ENCODE results near the gene TNNI3K.

TNNI3K gene

GRCh38 chr1:74197657-74198552, 37.3 kb upstream of the TNNI3K start, which contains the start of the genes FPGT and LRRIQ3:
Gene FPGT (plus strand): TSS chr1:74198242. CDS start chr1:74198279, 37 bp downstream.
Gene LRRIQ3 (minus strand): TSS chr1:74198176. CDS start chr1:74183684, 14,492 bp downstream.
- H3K9ac ChIP-seq (ENCODE audit: low read length): peak within 1 kb of the TSS; percentile 81
- H3K27ac ChIP-seq (ENCODE audit: low read depth, low read length, poor library complexity, severe bottlenecking): peak within 1 kb of the TSS; percentile 49
- H3K36me3 ChIP-seq (ENCODE audit: insufficient read depth, low read length): no peaks in the 10 kb centered on the region; the same call in 1 of the 2 replicates

GRCh38 chr1:74199504-74199903, 35.7 kb upstream of the TNNI3K start:
- no peak overlapping the region for H3K4me3 ChIP-seq (ENCODE audit: low read depth, low read length, poor library complexity, severe bottlenecking)

More at GRCh38 chr1:74197657-74198552, 37.3 kb upstream of the TNNI3K start, which contains the start of the genes FPGT and LRRIQ3:
- Histone ChIP-seq H2AFZ (ENCODE audit: low read length) (peak within 1 kb of the TSS; percentile 94), H3K9me2 (ENCODE audit: low read depth, low read length) (no peaks in the 10 kb centered on the region), H3K4me2 (ENCODE audit: low read length) (peak within 1 kb of the TSS; percentile 81), H3K4me1 (ENCODE audit: insufficient read depth, low read length, severe bottlenecking) (peaks cover 18% of the 10 kb centered on the region), H3K4me3 (ENCODE audit: low read depth, low read length, poor library complexity, severe bottlenecking) (peak within 1 kb of the TSS; percentile 77), H3K79me2 (ENCODE audit: insufficient read depth, low read length) (no peaks in the 10 kb centered on the region), H3K27me3 (ENCODE audit: insufficient read depth, low read length) (no peaks in the 10 kb centered on the region), H3K9me3 (ENCODE audit: low read length) (no peaks in the 10 kb centered on the region), H3F3A (ENCODE audit: insufficient read depth, low read length) (no peaks in the 10 kb centered on the region), H4K20me1 (ENCODE audit: insufficient read depth, low read length) (no peaks in the 10 kb centered on the region)
- TF ChIP-seq, protein P1, sequence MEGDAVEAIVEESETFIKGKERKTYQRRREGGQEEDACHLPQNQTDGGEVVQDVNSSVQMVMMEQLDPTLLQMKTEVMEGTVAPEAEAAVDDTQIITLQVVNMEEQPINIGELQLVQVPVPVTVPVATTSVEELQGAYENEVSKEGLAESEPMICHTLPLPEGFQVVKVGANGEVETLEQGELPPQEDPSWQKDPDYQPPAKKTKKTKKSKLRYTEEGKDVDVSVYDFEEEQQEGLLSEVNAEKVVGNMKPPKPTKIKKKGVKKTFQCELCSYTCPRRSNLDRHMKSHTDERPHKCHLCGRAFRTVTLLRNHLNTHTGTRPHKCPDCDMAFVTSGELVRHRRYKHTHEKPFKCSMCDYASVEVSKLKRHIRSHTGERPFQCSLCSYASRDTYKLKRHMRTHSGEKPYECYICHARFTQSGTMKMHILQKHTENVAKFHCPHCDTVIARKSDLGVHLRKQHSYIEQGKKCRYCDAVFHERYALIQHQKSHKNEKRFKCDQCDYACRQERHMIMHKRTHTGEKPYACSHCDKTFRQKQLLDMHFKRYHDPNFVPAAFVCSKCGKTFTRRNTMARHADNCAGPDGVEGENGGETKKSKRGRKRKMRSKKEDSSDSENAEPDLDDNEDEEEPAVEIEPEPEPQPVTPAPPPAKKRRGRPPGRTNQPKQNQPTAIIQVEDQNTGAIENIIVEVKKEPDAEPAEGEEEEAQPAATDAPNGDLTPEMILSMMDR (IDR thresholded peaks at IDR 0.05; ENCODE audit: low read length): no peak
- no peak for TF ChIP-seq EZH2 (IDR thresholded peaks at IDR 0.05; ENCODE audit: borderline replicate concordance, low read length)

DNA sequence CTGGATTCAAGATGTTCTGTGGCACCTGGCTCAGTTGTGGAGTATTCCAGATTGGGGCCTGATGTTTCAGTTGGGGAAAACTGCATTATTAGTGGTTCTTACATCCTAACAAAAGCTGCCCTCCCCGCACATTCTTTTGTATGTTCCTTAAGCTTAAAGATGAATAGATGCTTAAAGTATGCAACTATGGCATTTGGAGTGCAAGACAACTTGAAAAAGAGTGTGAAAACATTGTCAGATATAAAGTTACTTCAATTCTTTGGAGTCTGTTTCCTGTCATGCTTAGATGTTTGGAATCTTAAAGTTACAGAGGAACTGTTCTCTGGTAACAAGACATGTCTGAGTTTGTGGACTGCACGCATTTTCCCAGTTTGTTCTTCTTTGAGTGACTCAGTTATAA, 29.9 kb upstream of the TNNI3K start:
- Histone ChIP-seq H3K9me3 (ENCODE audit: low read length) (no peaks in the 10 kb centered on the region), H3K27me3 (ENCODE audit: insufficient read depth, low read length) (no peaks in the 10 kb centered on the region), H3F3A (ENCODE audit: insufficient read depth, low read length) (no peaks in the 10 kb centered on the region), H3K9me2 (ENCODE audit: low read depth, low read length) (no peaks in the 10 kb centered on the region), H3K9ac (ENCODE audit: low read length) (no peak overlapping the region), H3K4me2 (ENCODE audit: low read length) (no peak overlapping the region), H3K4me3 (ENCODE audit: low read depth, low read length, poor library complexity, severe bottlenecking) (no peak overlapping the region), H3K79me2 (ENCODE audit: insufficient read depth, low read length) (no peaks in the 10 kb centered on the region), H4K20me1 (ENCODE audit: insufficient read depth, low read length) (no peaks in the 10 kb centered on the region), H3K36me3 (ENCODE audit: insufficient read depth, low read length) (no peaks in the 10 kb centered on the region; the same call in 1 of the 2 replicates), H2AFZ (ENCODE audit: low read length) (no peak overlapping the region), H3K27ac (ENCODE audit: low read depth, low read length, poor library complexity, severe bottlenecking) (no peak overlapping the region), H3K4me1 (ENCODE audit: insufficient read depth, low read length, severe bottlenecking) (no peaks in the 10 kb centered on the region)
- no peak for TF ChIP-seq EZH2 (IDR thresholded peaks at IDR 0.05; ENCODE audit: borderline replicate concordance, low read length)
- TF ChIP-seq, protein P1 (IDR thresholded peaks at IDR 0.05; ENCODE audit: low read length): no peak

More at GRCh38 chr1:74199504-74199903, 35.7 kb upstream of the TNNI3K start:
- Histone ChIP-seq H2AFZ (ENCODE audit: low read length) (no peak overlapping the region), H4K20me1 (ENCODE audit: insufficient read depth, low read length) (no peaks in the 10 kb centered on the region), H3K9me2 (ENCODE audit: low read depth, low read length) (no peaks in the 10 kb centered on the region), H3K4me2 (ENCODE audit: low read length) (peak overlapping the region; percentile 81; the same call in 1 of the 2 replicates), H3K9ac (ENCODE audit: low read length) (no peak overlapping the region), H3K79me2 (ENCODE audit: insufficient read depth, low read length) (no peaks in the 10 kb centered on the region), H3F3A (ENCODE audit: insufficient read depth, low read length) (no peaks in the 10 kb centered on the region), H3K4me1 (ENCODE audit: insufficient read depth, low read length, severe bottlenecking) (peaks cover 18% of the 10 kb centered on the region), H3K27ac (ENCODE audit: low read depth, low read length, poor library complexity, severe bottlenecking) (no peak overlapping the region), H3K36me3 (ENCODE audit: insufficient read depth, low read length) (no peaks in the 10 kb centered on the region; the same call in 1 of the 2 replicates), H3K9me3 (ENCODE audit: low read length) (no peaks in the 10 kb centered on the region), H3K27me3 (ENCODE audit: insufficient read depth, low read length) (no peaks in the 10 kb centered on the region)
- TF ChIP-seq, protein P1 (IDR thresholded peaks at IDR 0.05; ENCODE audit: low read length): no peak
- TF ChIP-seq EZH2 (IDR thresholded peaks at IDR 0.05; ENCODE audit: borderline replicate concordance, low read length): no peak

Data from OCI-LY1 (cell line).